Smooth muscle cell (in vitro differentiated cells): ENCODE measurements around the gene PSAP. TPM values are rescaled to one million over a fixed set of nuclear protein-coding genes. Genes with fewer than 3 reads are reported as not detected.
A peak's percentile ranks its signal among the peaks of the same experiment; 100 is the strongest.

Source experiments
- DNase-seq: peaks from one replicate; lab custom pipeline; 2025; ENCODE audit not compliant: unreplicated experiment; lab: John Stamatoyannopoulos, UW
- H2AFZ ChIP-seq: fragments of 200-600 bp; sonication (generic); 2 replicates; pipeline ENCODE4 v1.6.0; 2016; ENCODE audit warnings: antibody characterized with exemption, low read depth, mild to moderate bottlenecking
- H3F3A ChIP-seq: fragments of 200-600 bp; sonication (generic); 2 replicates; pipeline ENCODE4 v1.6.0; 2017; ENCODE audit warnings: antibody characterized with exemption, low read depth
- H3K27ac ChIP-seq: fragments of 200-600 bp; sonication (generic); 2 replicates; pipeline ENCODE4 v1.5.1; 2016; ENCODE audit warnings: low read depth, mild to moderate bottlenecking
- H3K27me3 ChIP-seq: fragments of 200-600 bp; sonication (generic); 2 replicates; pipeline ENCODE4 v1.6.1; 2016; ENCODE audit warnings: low read depth, mild to moderate bottlenecking
- H3K36me3 ChIP-seq: fragments of 200-600 bp; sonication (generic); 2 replicates; pipeline ENCODE4 v1.5.1; 2016; ENCODE audit warnings: low read depth
- H3K4me1 ChIP-seq: fragments of 200-600 bp; sonication (generic); 2 replicates; pipeline ENCODE4 v1.5.1; 2016; ENCODE audit warnings: low read depth
- H3K4me2 ChIP-seq: fragments of 200-600 bp; sonication (generic); 2 replicates; pipeline ENCODE4 v1.6.0; 2016; ENCODE audit warnings: mild to moderate bottlenecking
- H3K4me3 ChIP-seq: fragments of 200-600 bp; sonication (generic); 2 replicates; pipeline ENCODE4 v1.5.1; 2016; ENCODE audit warnings: mild to moderate bottlenecking
- H3K79me2 ChIP-seq: fragments of 200-600 bp; sonication (generic); 2 replicates; pipeline ENCODE4 v1.6.0; 2016; ENCODE audit warnings: low read depth, mild to moderate bottlenecking
- H3K9ac ChIP-seq: fragments of 200-600 bp; sonication (generic); 2 replicates; pipeline ENCODE4 v1.6.0; 2016; ENCODE audit warnings: low read depth
- H3K9me3 ChIP-seq: fragments of 200-600 bp; sonication (generic); replicated peaks from 2 replicates; pipeline ENCODE4 v1.5.1; 2016; ENCODE audit warnings: low read depth
- H4K20me1 ChIP-seq: fragments of 200-600 bp; sonication (generic); 2 replicates; pipeline ENCODE4 v1.6.0; 2016; ENCODE audit warnings: low read depth
- CTCF ChIP-seq: fragments of 200-600 bp; sonication (generic); IDR thresholded peaks from 2 replicates; pipeline ENCODE4 v1.5.1; 2017; ENCODE audit warnings: borderline replicate concordance, mild to moderate bottlenecking, antibody characterized with exemption; ENCODE audit not compliant: insufficient read depth, poor library complexity, severe bottlenecking
- WGBS: methylation state at CpG from one replicate; pipeline ENCODE4 v1.1.7; 2016; ENCODE audit warnings: low lambda C conversion rate; 5-methylcytosine and 5-hydroxymethylcytosine counted together
- polyA plus RNA-seq: library from polyadenylated mRNA; unstranded; fragments of >200 nt; fragmentation: Nextera tagmentation; extraction: Ambion mirVana; gene quantifications from 2 replicates; pipeline ENCODE4 v1.2.1, GENCODE V29; 2016
- total RNA-seq: library from RNA; depleted of rRNA; stranded (reverse); fragments of >200 nt; gene quantifications from 2 replicates; pipeline ENCODE4 v1.2.3, GENCODE V29; 2014

PSAP gene
- total and polyA plus RNA-seq, 2 experiments from 2014 or later = 282 to 500 TPM

- no peaks in the 10 kb centered on the region for H3K36me3 ChIP-seq
- peaks cover 32% of the 10 kb centered on the region for H3K4me1 ChIP-seq
- no peak overlapping the region for H3K27ac ChIP-seq
- H3K4me2 ChIP-seq = no peak overlapping the region
- H3K27me3 ChIP-seq = no peaks in the 10 kb centered on the region
- no peak overlapping the region for H3K4me3 ChIP-seq
- H3F3A ChIP-seq = peaks cover 16% of the 10 kb centered on the region
- peaks cover 100% of the 10 kb centered on the region for H4K20me1 ChIP-seq
- WGBS = 92% methylated on average over 14 of the region's 14 CpGs
- no peak for DNase-seq
- TF ChIP-seq CTCF = no peak
- no peak overlapping the region for H3K9ac ChIP-seq
- peaks cover 82% of the 10 kb centered on the region for H3K79me2 ChIP-seq
- H2AFZ ChIP-seq = no peak overlapping the region
- no peaks in the 10 kb centered on the region for H3K9me3 ChIP-seq
Measured at GRCh38 chr10:71842856-71843686, 8.0 kb downstream of the PSAP start.

GRCh38 chr10:71842422-71842821, 8.6 kb downstream of the PSAP start:
- Histone ChIP-seq H3K79me2 (peaks cover 82% of the 10 kb centered on the region), H4K20me1 (peaks cover 100% of the 10 kb centered on the region), H3K27ac (no peak overlapping the region), H3K27me3 (no peaks in the 10 kb centered on the region), H3K4me1 (peaks cover 36% of the 10 kb centered on the region), H2AFZ (no peak overlapping the region), H3K9me3 (no peaks in the 10 kb centered on the region), H3K36me3 (no peaks in the 10 kb centered on the region), H3K9ac (no peak overlapping the region), H3K4me3 (no peak overlapping the region), H3K4me2 (no peak overlapping the region), H3F3A (peaks cover 16% of the 10 kb centered on the region)
- DNase-seq = no peak
- no peak for TF ChIP-seq CTCF
- 50% methylated on average over 2 of the region's 2 CpGs for WGBS

- Histone ChIP-seq H3F3A (peaks cover 16% of the 10 kb centered on the region), H3K27ac (peak overlapping the region; percentile 95), H2AFZ (no peak overlapping the region), H3K79me2 (peaks cover 82% of the 10 kb centered on the region), H3K4me2 (no peak overlapping the region), H3K36me3 (no peaks in the 10 kb centered on the region), H3K4me1 (peaks cover 49% of the 10 kb centered on the region), H3K4me3 (no peak overlapping the region), H4K20me1 (peaks cover 100% of the 10 kb centered on the region), H3K9ac (no peak overlapping the region), H3K9me3 (no peaks in the 10 kb centered on the region), H3K27me3 (no peaks in the 10 kb centered on the region)
- DNase-seq = no peak
- 89% methylated on average over 4 of the region's 4 CpGs for WGBS
- no peak for TF ChIP-seq CTCF
Measured at GRCh38 chr10:71840958-71841335, 10.1 kb downstream of the PSAP start.
